Measurements from ENCODE around the gene PRKCH.

- no peak for TF ChIP-seq CTCF (tag by site-specific recombination; IDR thresholded peaks at IDR 0.05)
- no peak for TF ChIP-seq ZBTB26 (tag by site-specific recombination; optimal IDR thresholded peaks at IDR 0.05)
- no peak for TF ChIP-seq ZNF426 (tag by site-specific recombination; IDR thresholded peaks at IDR 0.05)
- TF ChIP-seq HOXA7 (CRISPR knock-in tag; IDR thresholded peaks at IDR 0.05; ENCODE audit: borderline replicate concordance), result no peak
- no peak for TF ChIP-seq ZNF239 (tag by site-specific recombination; IDR thresholded peaks at IDR 0.05)
- no peak for TF ChIP-seq ZNF335 (tag by site-specific recombination; conservative IDR thresholded peaks at IDR 0.05)
- TF ChIP-seq, protein P1, sequence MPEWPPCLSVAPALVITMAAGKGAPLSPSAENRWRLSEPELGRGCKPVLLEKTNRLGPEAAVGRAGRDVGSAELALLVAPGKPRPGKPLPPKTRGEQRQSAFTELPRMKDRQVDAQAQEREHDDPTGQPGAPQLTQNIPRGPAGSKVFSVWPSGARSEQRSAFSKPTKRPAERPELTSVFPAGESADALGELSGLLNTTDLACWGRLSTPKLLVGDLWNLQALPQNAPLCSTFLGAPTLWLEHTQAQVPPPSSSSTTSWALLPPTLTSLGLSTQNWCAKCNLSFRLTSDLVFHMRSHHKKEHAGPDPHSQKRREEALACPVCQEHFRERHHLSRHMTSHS (tag by site-specific recombination; IDR thresholded peaks at IDR 0.05), result no peak
- no peak for TF ChIP-seq ZNF121 (tag by site-specific recombination; IDR thresholded peaks at IDR 0.05)
- TF ChIP-seq ZNF292 (tag by site-specific recombination; IDR thresholded peaks at IDR 0.05; ENCODE audit: borderline replicate concordance, low read depth), result no peak
- TF ChIP-seq, protein P2, sequence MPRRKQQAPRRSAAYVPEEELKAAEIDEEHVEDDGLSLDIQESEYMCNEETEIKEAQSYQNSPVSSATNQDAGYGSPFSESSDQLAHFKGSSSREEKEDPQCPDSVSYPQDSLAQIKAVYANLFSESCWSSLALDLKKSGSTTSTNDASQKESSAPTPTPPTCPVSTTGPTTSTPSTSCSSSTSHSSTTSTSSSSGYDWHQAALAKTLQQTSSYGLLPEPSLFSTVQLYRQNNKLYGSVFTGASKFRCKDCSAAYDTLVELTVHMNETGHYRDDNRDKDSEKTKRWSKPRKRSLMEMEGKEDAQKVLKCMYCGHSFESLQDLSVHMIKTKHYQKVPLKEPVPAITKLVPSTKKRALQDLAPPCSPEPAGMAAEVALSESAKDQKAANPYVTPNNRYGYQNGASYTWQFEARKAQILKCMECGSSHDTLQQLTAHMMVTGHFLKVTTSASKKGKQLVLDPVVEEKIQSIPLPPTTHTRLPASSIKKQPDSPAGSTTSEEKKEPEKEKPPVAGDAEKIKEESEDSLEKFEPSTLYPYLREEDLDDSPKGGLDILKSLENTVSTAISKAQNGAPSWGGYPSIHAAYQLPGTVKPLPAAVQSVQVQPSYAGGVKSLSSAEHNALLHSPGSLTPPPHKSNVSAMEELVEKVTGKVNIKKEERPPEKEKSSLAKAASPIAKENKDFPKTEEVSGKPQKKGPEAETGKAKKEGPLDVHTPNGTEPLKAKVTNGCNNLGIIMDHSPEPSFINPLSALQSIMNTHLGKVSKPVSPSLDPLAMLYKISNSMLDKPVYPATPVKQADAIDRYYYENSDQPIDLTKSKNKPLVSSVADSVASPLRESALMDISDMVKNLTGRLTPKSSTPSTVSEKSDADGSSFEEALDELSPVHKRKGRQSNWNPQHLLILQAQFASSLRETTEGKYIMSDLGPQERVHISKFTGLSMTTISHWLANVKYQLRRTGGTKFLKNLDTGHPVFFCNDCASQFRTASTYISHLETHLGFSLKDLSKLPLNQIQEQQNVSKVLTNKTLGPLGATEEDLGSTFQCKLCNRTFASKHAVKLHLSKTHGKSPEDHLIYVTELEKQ (tag by site-specific recombination; IDR thresholded peaks at IDR 0.05; ENCODE audit: borderline replicate concordance), result no peak
- no peak for TF ChIP-seq ZNF704 (tag by site-specific recombination; IDR thresholded peaks at IDR 0.05)
- TF ChIP-seq PATZ1 (tag by site-specific recombination; IDR thresholded peaks at IDR 0.05), result no peak
- TF ChIP-seq ZNF747 (tag by site-specific recombination; IDR thresholded peaks at IDR 0.05), result no peak
- no peak for TF ChIP-seq ZNF510 (tag by site-specific recombination; IDR thresholded peaks at IDR 0.05; ENCODE audit: insufficient replicate concordance)
Measured at GRCh38 chr14:61280092-61280525, 41.3 kb upstream of the PRKCH start.
